HepG2 (cell line): ENCODE data around the gene TWNK. TPM values are rescaled to one million over a fixed set of nuclear protein-coding genes. Genes with fewer than 3 reads are reported as not detected.

ENCODE experiments used
- AGO2 ChIP-seq: fragments of 200-400 bp; formaldehyde crosslinking; optimal IDR thresholded peaks from 2 replicates; pipeline ENCODE3; 2017; ENCODE audit warnings: mild to moderate bottlenecking, low read depth, low read length, moderate library complexity
- ATAD3A ChIP-seq: sonication (generic); formaldehyde crosslinking; IDR thresholded peaks from 2 replicates; pipeline ENCODE4 v1.4.0; 2020; ENCODE audit warnings: missing genetic modification reagents
- BRD4 ChIP-seq: sonication (generic); formaldehyde crosslinking; IDR thresholded peaks from 2 replicates; pipeline ENCODE4 v1.4.0; 2020; ENCODE audit warnings: missing genetic modification reagents
- CEBPG ChIP-seq: IDR thresholded peaks from 2 replicates; pipeline ENCODE4 v1.6.1; 2016
- CENPX ChIP-seq: sonication (generic); formaldehyde crosslinking; IDR thresholded peaks from 2 replicates; pipeline ENCODE4 v1.9.0; 2021; ENCODE audit warnings: mild to moderate bottlenecking, missing genetic modification reagents, moderate library complexity
- CREB1 ChIP-seq, 2 experiments: fragments of 450-650 bp in 1 of 2; IDR thresholded peaks; 2 replicates each; pipeline ENCODE4 v1.6.1; 2016 to 2017; ENCODE audit warnings: control low read depth in 1 of 2, mild to moderate bottlenecking in 1 of 2, missing compliant biosample characterization in 1 of 2, missing genetic modification characterization in 1 of 2
- FOXM1 ChIP-seq: sonication (generic); formaldehyde crosslinking; IDR thresholded peaks from 2 replicates; pipeline ENCODE4 v1.5.0; 2020; ENCODE audit warnings: missing genetic modification reagents
- GRHL1 ChIP-seq: sonication (generic); formaldehyde crosslinking; conservative IDR thresholded peaks from 2 replicates; pipeline ENCODE4 v1.8.0; 2022; ENCODE audit warnings: missing genetic modification reagents
- GTF2F1 ChIP-seq: fragments of 150-350 bp; IDR thresholded peaks from 2 replicates; pipeline ENCODE4 v1.6.1; 2014; ENCODE audit warnings: low read length
- HNRNPH1 ChIP-seq: fragments of 200-400 bp; formaldehyde crosslinking; optimal IDR thresholded peaks from 2 replicates; pipeline ENCODE3; 2017; ENCODE audit warnings: mild to moderate bottlenecking, low read depth, low read length
- JUNB ChIP-seq: sonication (generic); formaldehyde crosslinking; IDR thresholded peaks from 2 replicates; pipeline ENCODE4 v1.8.0; 2022; ENCODE audit warnings: missing genetic modification reagents, mild to moderate bottlenecking, borderline replicate concordance
- KDM6A ChIP-seq: IDR thresholded peaks from 2 replicates; pipeline ENCODE4 v1.6.1; 2016; ENCODE audit warnings: low read depth
- PAWR ChIP-seq: sonication (generic); formaldehyde crosslinking; IDR thresholded peaks from 2 replicates; pipeline ENCODE4 v1.4.0; 2020; ENCODE audit warnings: missing genetic modification reagents, mild to moderate bottlenecking, borderline replicate concordance
- PCBP1 ChIP-seq: fragments of 200-400 bp; formaldehyde crosslinking; IDR thresholded peaks from 2 replicates; pipeline ENCODE4 v1.6.1; 2017; ENCODE audit warnings: mild to moderate bottlenecking, low read depth, low read length, borderline replicate concordance
- POLR2G ChIP-seq: fragments of 200-400 bp; formaldehyde crosslinking; IDR thresholded peaks from 2 replicates; pipeline ENCODE4 v1.6.1; 2018; ENCODE audit warnings: mild to moderate bottlenecking, low read depth, low read length, moderate library complexity
- RFXAP ChIP-seq: sonication (generic); formaldehyde crosslinking; IDR thresholded peaks from 2 replicates; pipeline ENCODE4 v1.4.0; 2020; ENCODE audit warnings: missing genetic modification reagents, borderline replicate concordance
- SSRP1 ChIP-seq: IDR thresholded peaks from 2 replicates; pipeline ENCODE4 v1.6.1; 2016; ENCODE audit warnings: control low read depth
- TCF12 ChIP-seq, 2 experiments: fragments of 450-650 bp in 1 of 2; sonication (generic) in 1 of 2; formaldehyde crosslinking in 1 of 2; IDR thresholded peaks; 2 replicates each; pipeline versions ENCODE4 v1.6.1 to v1.8.0; 2017 to 2022; ENCODE audit warnings: antibody characterized with exemption in 1 of 2, mild to moderate bottlenecking in 1 of 2, missing genetic modification reagents in 1 of 2, moderate library complexity in 1 of 2
- ZNF24 ChIP-seq: fragments of 450-650 bp; IDR thresholded peaks from 2 replicates; pipeline ENCODE4 v1.6.1; 2017; ENCODE audit warnings: antibody characterized with exemption, mild to moderate bottlenecking
- ZNF274 ChIP-seq: sonication (generic); formaldehyde crosslinking; IDR thresholded peaks from 2 replicates; pipeline ENCODE4 v1.5.1; 2020; ENCODE audit warnings: mild to moderate bottlenecking, missing genetic modification reagents
- ZNF30 ChIP-seq: sonication (generic); formaldehyde crosslinking; IDR thresholded peaks from 2 replicates; pipeline ENCODE4 v1.5.0; 2020; ENCODE audit warnings: mild to moderate bottlenecking, missing genetic modification reagents
- ZNF550 ChIP-seq: sonication (generic); formaldehyde crosslinking; IDR thresholded peaks from 2 replicates; pipeline ENCODE4 v1.4.0; 2020; ENCODE audit warnings: mild to moderate bottlenecking, missing genetic modification reagents, borderline replicate concordance
- ZNF569 ChIP-seq: sonication (generic); formaldehyde crosslinking; IDR thresholded peaks from 2 replicates; pipeline ENCODE4 v1.5.0; 2020; ENCODE audit warnings: mild to moderate bottlenecking, missing genetic modification reagents, moderate library complexity, borderline replicate concordance
- ZNF776 ChIP-seq: sonication (generic); formaldehyde crosslinking; IDR thresholded peaks from 2 replicates; pipeline ENCODE4 v1.4.0; 2020; ENCODE audit warnings: mild to moderate bottlenecking, missing genetic modification reagents
- ZNF850 ChIP-seq: sonication (generic); formaldehyde crosslinking; conservative IDR thresholded peaks from 2 replicates; pipeline ENCODE4 v1.9.0; 2021; ENCODE audit warnings: mild to moderate bottlenecking, missing genetic modification reagents
- ZNF891 ChIP-seq: sonication (generic); formaldehyde crosslinking; IDR thresholded peaks from 2 replicates; pipeline ENCODE4 v1.5.0; 2020; ENCODE audit warnings: mild to moderate bottlenecking, missing genetic modification reagents
- ZZZ3 ChIP-seq: sonication (generic); formaldehyde crosslinking; IDR thresholded peaks from 2 replicates; pipeline ENCODE4 v1.4.0; 2020; ENCODE audit warnings: missing genetic modification reagents, mild to moderate bottlenecking, borderline replicate concordance
- polyA plus RNA-seq, 8 experiments: library from polyadenylated mRNA; depleted of rRNA in 3 of 8; stranded (reverse) in 7 of 8; unstranded in 1 of 8; fragments of >200 nt; fragmentation: Illumina TruSeq in 4 of 8; extraction: Trizol in 4 of 8; gene quantifications; 2 replicates each; pipeline versions ENCODE4 v1.2.1 to v1.2.3, GENCODE V29; 2011 to 2016; ENCODE audit warnings: low read depth in 4 of 8, missing spikeins in 1 of 8, mixed read lengths in 1 of 8; ENCODE audit not compliant: insufficient read depth in 1 of 8
- total RNA-seq, 5 experiments: library from RNA; depleted of rRNA; stranded (reverse); fragments of >200 nt; fragmentation: Illumina TruSeq; extraction: Trizol; gene quantifications; 2 replicates each; pipeline ENCODE4 v1.2.3, GENCODE V29; 2016; ENCODE audit warnings: low read depth in 1 of 5
- TF ChIP-seq, protein P1 (sequence below), 2 experiments: sonication (generic) in 1 of 2; formaldehyde crosslinking in 1 of 2; IDR thresholded peaks; 2 replicates each; pipeline versions ENCODE4 v1.5.1 to v1.6.1; 2011 to 2020; ENCODE audit warnings: borderline replicate concordance in 1 of 2, low read depth in 1 of 2, low read length in 1 of 2, mild to moderate bottlenecking in 1 of 2, missing genetic modification reagents in 1 of 2, moderate library complexity in 1 of 2

TWNK gene
- total and polyA plus RNA-seq, 2 of the 13 experiments (the other 11 are each of a cell fraction or from before 2014, with no cell fraction given): 10.7 to 16.5 TPM

- TF ChIP-seq GTF2F1 (no peak), ZZZ3 (no peak), BRD4 (CRISPR knock-in tag) (no peak), ZNF550 (CRISPR knock-in tag) (0 out of 2 replicates have a peak, but pooled peaks have one; percentile 19), KDM6A (no peak), SSRP1 (peak; percentile 59; the same call in 1 of the 2 replicates), TCF12 (IDR thresholded peaks at IDR 0.05) (no peak), TCF12 (CRISPR knock-in tag; IDR thresholded peaks at IDR 0.05) (no peak), POLR2G (peak; percentile 59; the same call in 1 of the 2 replicates), JUNB (CRISPR knock-in tag) (no peak; the same call in 1 of the 2 replicates), AGO2 (peak; percentile 86), RFXAP (no peak), FOXM1 (CRISPR knock-in tag) (no peak), CEBPG (no peak), ATAD3A (no peak), PCBP1 (peak; percentile 87), CENPX (no peak), ZNF24 (no peak), ZNF776 (CRISPR knock-in tag) (no peak), ZNF891 (CRISPR knock-in tag) (no peak), ZNF274 (CRISPR knock-in tag) (no peak), CREB1 (IDR thresholded peaks at IDR 0.05) (no peak), CREB1 (CRISPR knock-in tag; IDR thresholded peaks at IDR 0.05) (no peak), GRHL1 (CRISPR knock-in tag) (no peak), ZNF30 (CRISPR knock-in tag) (no peak), ZNF850 (no peak), ZNF569 (CRISPR knock-in tag) (no peak), HNRNPH1 (no peak), PAWR (CRISPR knock-in tag) (no peak)
- TF ChIP-seq, protein P1, sequence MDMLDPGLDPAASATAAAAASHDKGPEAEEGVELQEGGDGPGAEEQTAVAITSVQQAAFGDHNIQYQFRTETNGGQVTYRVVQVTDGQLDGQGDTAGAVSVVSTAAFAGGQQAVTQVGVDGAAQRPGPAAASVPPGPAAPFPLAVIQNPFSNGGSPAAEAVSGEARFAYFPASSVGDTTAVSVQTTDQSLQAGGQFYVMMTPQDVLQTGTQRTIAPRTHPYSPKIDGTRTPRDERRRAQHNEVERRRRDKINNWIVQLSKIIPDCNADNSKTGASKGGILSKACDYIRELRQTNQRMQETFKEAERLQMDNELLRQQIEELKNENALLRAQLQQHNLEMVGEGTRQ (IDR thresholded peaks at IDR 0.05; ENCODE audit: low read depth, low read length): no peak
- TF ChIP-seq, protein P1 (CRISPR knock-in tag; IDR thresholded peaks at IDR 0.05; ENCODE audit: borderline replicate concordance): no peak
Measured at GRCh38 chr10:101007915-101008822, 20.8 kb downstream of the TWNK start (continued).
